Glomerular visceral epithelial cell (primary cell): ENCODE results near the gene BFSP2.

Experiments used
- DNase-seq: peaks from one replicate; pipeline ENCODE4 v3.0.0-alpha.2; 2016; ENCODE audit errors: extremely low spot score

The BFSP2 gene

DNA sequence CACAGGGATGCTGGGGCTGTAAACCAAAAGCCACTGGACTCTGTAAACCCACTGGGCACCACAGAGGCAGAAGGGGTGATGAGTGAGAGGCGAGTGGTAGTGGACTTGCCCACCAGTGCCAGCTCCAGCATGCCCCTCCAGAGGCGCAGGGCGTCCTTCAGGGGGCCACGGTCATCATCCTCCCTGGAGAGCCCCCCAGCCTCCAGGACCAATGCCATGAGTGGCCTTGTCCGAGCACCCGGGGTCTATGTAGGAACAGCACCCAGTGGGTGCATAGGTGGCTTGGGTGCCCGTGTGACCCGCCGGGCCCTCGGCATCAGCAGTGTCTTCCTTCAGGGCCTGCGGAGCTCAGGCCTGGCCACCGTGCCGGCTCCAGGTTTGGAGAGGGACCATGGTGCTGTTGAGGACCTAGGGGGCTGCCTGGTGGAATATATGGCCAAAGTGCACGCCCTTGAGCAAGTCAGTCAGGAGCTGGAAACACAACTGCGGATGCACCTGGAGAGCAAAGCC lies at the start of gene BFSP2:
Gene BFSP2 (plus strand): TSS at position 51 of the 510 bp plus-strand sequence. CDS start 28 bp downstream, at position 79.
- no peak for DNase-seq

DNA sequence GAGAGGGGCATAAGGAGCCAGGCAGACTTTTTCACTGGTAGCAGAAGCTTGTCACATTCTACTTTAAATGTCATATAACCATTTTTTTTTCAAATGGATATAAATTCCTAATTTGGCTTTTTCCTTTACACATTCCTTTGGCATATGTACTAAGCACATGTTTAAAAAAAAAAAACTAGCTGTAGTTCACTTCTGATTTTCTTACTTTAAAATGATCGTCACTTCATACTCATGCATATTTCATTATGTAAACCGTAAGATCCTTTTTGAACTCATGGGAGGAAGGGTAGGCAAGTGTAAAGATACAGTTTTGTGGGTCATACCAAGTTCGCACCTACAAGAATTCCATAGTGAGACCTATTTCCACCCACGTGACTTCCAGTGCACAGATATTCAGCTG lies 45.1 kb upstream of the BFSP2 start:
- no peak for DNase-seq

- DNase-seq = no peak
These were observed 39.4 kb upstream of the BFSP2 start for GRCh38 chr3:133360476-133360875.

DNA sequence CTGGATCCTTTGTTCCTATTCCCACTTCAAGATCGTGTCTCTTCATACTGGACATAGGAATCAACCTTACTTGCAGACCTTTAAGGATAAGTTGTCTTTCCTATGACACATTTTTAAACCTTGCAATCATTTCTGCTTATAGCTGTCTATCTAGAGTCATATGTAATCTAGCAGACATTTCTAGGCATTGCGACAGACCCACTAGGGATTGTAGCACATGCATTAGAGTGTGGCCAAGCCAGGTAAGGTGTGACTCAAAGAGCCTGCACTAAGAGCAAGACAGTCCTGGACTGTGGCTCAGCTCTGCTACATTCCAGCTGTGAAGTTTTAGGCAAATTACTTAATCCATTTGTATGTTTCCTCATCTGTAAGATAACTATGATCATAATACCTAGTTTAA lies 38.8 kb upstream of the BFSP2 start:
- no peak for DNase-seq

GRCh38 chr3:133361435-133361834 lies 38.4 kb upstream of the BFSP2 start:
- DNase-seq = no peak

DNA sequence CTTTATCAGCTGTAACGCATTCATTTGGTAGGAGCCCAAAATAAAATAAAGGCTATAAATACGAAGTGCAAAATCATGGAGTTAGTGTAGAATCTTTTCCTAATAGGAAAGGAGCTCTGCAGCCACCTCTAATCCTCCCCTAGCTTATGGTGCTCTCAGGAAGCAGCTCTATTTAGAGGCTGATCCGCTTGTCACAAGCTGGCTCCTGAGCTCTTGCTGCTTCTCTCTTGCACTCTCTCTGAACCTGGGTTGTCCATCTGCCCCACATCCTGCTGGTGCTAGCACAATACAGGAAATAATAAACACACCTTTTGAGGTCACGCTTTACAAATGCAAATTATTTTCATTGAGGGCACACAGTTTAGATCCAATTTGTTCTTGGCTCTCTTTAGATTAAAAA lies 37.3 kb upstream of the BFSP2 start:
- DNase-seq = no peak

DNA sequence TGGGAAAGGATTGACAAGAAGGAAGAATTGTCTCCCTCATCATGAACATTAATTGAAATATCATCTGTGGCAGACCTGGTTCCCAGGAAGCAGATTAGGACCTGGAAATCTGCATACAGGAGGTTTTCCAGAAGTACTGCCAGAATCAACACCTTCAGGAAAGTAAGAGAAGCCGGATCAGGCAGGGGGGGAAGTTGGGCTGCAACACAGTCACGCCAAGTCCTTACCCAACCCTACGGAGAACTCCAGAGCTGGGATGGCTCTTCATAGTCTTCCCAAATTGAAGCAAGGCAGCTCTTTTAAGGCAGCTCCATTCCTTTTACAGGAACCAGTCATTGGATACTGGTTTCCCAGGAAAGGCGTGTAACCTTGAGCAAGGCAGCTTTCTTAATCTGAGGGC lies 35.2 kb upstream of the BFSP2 start:
- no peak for DNase-seq

GRCh38 chr3:133366921-133367320 lies 32.9 kb upstream of the BFSP2 start:
- DNase-seq = no peak

DNA sequence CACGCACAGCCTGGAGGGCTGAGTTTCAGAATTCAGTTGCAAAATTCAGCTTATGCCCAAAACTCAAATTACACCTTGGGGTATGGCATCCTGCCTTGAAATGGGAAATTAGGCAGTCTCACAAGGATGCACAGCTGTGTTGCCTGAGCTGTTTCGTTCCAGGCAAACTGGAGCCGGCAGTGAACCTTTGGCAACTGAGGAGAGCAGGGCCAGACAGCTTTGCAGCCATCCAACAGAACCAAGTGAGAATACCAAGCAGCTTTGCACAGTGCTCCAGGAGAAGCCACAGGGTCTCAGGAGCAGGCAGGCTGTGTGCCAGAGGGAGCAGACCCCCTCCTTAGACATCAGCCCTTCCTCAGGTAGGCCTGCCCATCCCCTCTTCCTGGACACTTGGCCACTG lies 32.5 kb upstream of the BFSP2 start:
- DNase-seq = no peak

GRCh38 chr3:133367956-133368355 lies 31.9 kb upstream of the BFSP2 start:
- DNase-seq = no peak

DNA sequence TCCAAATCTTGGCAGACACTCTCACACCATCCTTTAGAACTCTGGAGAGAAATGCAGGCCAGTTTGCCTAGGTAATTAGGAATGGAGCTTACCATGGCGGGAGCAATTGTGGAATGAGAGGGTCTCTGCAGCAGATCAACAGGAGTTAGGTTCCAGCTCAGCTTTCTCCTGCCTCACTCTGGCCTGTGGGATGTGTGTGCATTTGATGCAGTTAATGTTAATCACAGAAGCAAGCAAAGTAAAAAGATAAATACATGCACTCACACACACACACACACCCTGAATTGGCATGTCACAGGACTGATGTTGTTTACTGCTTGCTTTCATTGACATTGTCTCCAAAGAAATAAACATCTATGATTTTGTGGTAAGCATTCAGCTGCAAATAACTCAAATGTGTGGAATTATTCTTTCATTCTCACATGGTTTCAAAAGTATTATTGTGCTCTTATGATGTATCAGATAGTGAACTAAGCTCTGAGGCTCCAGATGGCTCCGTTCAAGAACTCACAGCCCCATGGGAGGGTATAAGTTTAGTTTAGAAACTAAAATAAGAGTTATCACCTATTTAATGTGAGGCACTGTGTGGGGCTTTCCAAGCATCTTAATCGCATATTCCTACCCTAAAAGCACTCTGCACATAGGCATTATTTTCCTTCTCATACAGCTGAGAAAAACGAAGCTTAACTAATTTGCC lies 31.3 kb upstream of the BFSP2 start:
- no peak for DNase-seq

GRCh38 chr3:133369068-133369440 lies 30.8 kb upstream of the BFSP2 start:
- no peak for DNase-seq

DNA sequence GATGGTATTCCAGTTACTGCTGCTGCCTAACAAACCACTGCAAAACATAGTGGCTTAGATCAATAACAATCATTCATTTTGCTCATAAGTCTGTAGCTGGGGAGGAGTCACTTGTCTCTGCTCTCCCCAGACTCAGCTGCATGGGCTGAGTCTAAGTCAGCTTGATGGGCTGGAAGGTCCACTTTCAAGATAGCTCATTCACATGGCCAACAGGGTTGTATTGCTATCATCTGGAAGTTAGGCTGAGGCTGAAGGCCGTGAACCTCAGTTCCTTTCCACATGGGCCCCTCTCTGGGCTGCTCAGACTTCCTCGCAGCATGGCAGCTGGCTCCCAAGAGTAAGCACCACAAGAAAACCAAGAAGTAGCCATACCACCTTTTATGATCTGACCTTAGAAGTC lies 28.7 kb upstream of the BFSP2 start:
- DNase-seq = no peak

GRCh38 chr3:133371676-133372075 lies 28.2 kb upstream of the BFSP2 start:
- no peak for DNase-seq

- no peak for DNase-seq
These were observed 25.0 kb upstream of the BFSP2 start for GRCh38 chr3:133374708-133375402.

GRCh38 chr3:133375403-133375745 lies 24.5 kb upstream of the BFSP2 start:
- no peak for DNase-seq

GRCh38 chr3:133376810-133377209 lies 23.0 kb upstream of the BFSP2 start:
- no peak for DNase-seq

DNA sequence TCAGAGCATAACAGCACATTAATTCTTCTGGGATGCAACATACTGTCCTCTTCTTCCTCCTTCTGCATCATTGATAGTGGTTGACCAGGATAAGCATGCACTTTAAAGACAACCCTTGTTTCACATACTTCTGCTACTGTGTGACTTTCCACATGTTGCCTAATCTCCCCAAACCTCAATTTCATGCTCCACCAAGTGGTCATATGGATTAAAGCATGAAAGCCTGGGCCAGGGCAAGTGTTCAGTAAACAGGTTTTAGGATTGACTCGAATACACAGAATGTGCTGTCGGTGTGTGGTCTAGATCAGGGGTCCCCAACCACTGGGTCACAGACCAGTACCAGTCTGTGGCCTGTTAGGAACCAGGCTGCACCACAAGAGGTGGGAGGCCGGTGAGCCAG lies 22.5 kb upstream of the BFSP2 start:
- peak; percentile 19 for DNase-seq

DNA sequence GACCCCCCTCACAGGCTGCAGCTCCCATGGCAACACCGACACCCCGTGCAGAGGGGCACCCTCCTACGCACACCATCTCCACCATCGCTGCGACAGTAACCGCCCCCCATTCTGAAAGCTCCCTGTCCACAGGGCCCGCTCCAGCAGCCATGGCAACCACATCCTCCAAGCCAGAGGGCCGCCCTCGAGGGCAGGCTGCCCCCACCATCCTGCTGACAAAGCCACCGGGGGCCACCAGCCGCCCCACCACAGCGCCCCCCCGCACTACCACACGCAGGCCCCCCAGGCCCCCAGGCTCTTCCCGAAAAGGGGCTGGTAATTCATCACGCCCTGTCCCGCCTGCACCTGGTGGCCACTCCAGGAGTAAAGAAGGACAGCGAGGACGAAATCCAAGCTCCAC lies 19.9 kb upstream of the BFSP2 start:
- DNase-seq = no peak

GRCh38 chr3:133380481-133381225 lies 19.2 kb upstream of the BFSP2 start:
- no peak for DNase-seq

DNA sequence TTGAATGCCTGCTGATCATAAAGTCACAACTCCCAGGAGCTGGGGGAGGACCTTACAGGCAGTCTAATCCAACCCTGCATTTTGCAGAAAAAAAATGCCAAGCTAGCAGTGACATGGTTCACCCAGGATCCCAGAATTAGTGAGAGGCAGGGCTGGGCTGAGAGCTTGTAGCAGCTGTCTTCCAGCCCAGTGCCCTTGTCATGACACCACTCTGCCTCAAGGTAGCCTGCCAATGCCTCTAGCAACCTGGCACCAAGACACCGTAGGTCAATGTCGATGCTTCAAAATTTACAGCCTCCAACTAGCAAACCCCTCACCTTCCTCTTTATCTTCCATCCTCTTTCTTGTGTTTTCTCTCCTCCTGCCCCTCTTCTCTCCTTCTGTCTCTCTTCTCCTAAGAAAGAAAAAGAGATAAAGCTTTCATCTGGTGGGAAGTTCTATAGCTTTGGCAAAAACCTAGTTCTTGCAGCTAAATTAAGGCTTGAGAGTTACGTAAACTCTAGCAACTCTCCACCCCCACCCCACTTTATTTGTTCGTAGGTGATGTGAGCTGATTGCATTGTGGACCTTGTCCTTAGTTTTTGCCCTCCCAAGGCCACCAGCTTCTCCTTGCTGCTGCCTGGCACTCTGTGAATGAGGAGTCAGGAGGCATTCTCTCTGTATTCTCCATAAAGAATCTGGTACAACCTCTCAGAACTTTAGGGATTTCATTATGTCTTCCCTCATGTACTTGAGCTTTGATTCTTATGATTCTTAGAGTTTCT lies 18.3 kb upstream of the BFSP2 start:
- DNase-seq = no peak

DNA sequence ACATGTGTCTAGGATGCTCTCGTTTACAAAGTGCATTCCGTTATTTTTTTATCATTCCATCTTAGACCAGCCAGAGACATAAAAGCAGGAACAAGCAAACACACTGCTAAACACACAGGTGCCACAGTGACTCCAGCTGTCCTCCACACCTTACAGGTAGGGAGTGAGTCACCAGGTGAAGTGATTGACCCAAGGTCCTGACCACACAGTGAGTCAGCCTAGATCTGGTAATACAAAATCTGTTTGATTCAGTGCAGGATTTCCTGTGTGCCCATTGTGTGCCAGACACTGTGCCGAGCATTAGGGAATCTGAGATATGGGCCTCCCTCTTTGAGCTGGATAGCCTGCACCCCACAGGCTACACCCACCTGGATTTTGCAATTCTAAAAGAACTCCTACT lies 16.7 kb upstream of the BFSP2 start:
- no peak for DNase-seq
